GM19193 (cell line): ENCODE measurements around the gene OPA3.

Source experiments
- POLR2A ChIP-seq: IDR thresholded peaks from 4 replicates; pipeline ENCODE4 v1.6.1; 2011; ENCODE audit not compliant: insufficient read depth, insufficient read length; ENCODE audit errors: extremely low read depth

Gene OPA3

GRCh38 chr19:45600340-45600885 is 15.8 kb upstream of the OPA3 start:
- TF ChIP-seq POLR2A: no peak

GRCh38 chr19:45599286-45599685 is 14.7 kb upstream of the OPA3 start:
- no peak for TF ChIP-seq POLR2A

GRCh38 chr19:45598267-45599001 is 13.8 kb upstream of the OPA3 start:
- TF ChIP-seq POLR2A: no peak

GRCh38 chr19:45597425-45598111 is 13.0 kb upstream of the OPA3 start:
- TF ChIP-seq POLR2A: no peak

- TF ChIP-seq POLR2A: no peak
These were observed 11.2 kb upstream of the OPA3 start for GRCh38 chr19:45595814-45596213.

GRCh38 chr19:45593520-45593919 is 8.9 kb upstream of the OPA3 start:
- no peak for TF ChIP-seq POLR2A

- no peak for TF ChIP-seq POLR2A
These were observed 7.8 kb upstream of the OPA3 start for GRCh38 chr19:45592366-45592765.

- no peak for TF ChIP-seq POLR2A
These were observed 7.0 kb upstream of the OPA3 start for GRCh38 chr19:45591638-45592005.

GRCh38 chr19:45591004-45591637 is 6.5 kb upstream of the OPA3 start:
- TF ChIP-seq POLR2A: no peak

- TF ChIP-seq POLR2A: no peak
These were observed 5.8 kb upstream of the OPA3 start for GRCh38 chr19:45590300-45591003.

- no peak for TF ChIP-seq POLR2A
These were observed 5.2 kb upstream of the OPA3 start for GRCh38 chr19:45589768-45590167.

GRCh38 chr19:45587873-45588272 is 3.3 kb upstream of the OPA3 start:
- TF ChIP-seq POLR2A: no peak

GRCh38 chr19:45585158-45585577 is 566 bp upstream of the OPA3 start:
- TF ChIP-seq POLR2A: no peak

GRCh38 chr19:45581576-45581975 is 3.0 kb downstream of the OPA3 start:
- no peak for TF ChIP-seq POLR2A

- TF ChIP-seq POLR2A: no peak
These were observed 5.7 kb downstream of the OPA3 start for GRCh38 chr19:45578861-45579260.
